HepG2 (cell line): ENCODE measurements around the gene ACAT2. TPM values are rescaled to one million over a fixed set of nuclear protein-coding genes. Genes with fewer than 3 reads are reported as not detected.

ENCODE experiments used
- HOXA5 ChIP-seq: sonication (generic); formaldehyde crosslinking; IDR thresholded peaks from 2 replicates; pipeline ENCODE4 v1.4.0; 2020; ENCODE audit warnings: missing genetic modification reagents
- MATR3 ChIP-seq: sonication (generic); formaldehyde crosslinking; IDR thresholded peaks from 2 replicates; pipeline ENCODE4 v1.4.0; 2020; ENCODE audit warnings: missing genetic modification reagents
- NR2F6 ChIP-seq, 2 experiments: IDR thresholded peaks; 2 replicates each; pipeline ENCODE4 v1.6.1; 2016; ENCODE audit warnings: antibody characterized with exemption in 1 of 2, mild to moderate bottlenecking in 1 of 2
- RBM22 ChIP-seq: fragments of 200-400 bp; formaldehyde crosslinking; optimal IDR thresholded peaks from 2 replicates; pipeline ENCODE3; 2017; ENCODE audit warnings: mild to moderate bottlenecking, low read length, moderate library complexity
- ZBTB1 ChIP-seq: sonication (generic); formaldehyde crosslinking; IDR thresholded peaks from 2 replicates; pipeline ENCODE4 v1.4.0; 2020; ENCODE audit warnings: missing genetic modification reagents, borderline replicate concordance
- ZIK1 ChIP-seq: sonication (generic); formaldehyde crosslinking; IDR thresholded peaks from 2 replicates; pipeline ENCODE4 v1.5.0; 2020; ENCODE audit warnings: mild to moderate bottlenecking, low read depth, missing genetic modification reagents, borderline replicate concordance
- polyA plus RNA-seq, 8 experiments: library from polyadenylated mRNA; depleted of rRNA in 3 of 8; stranded (reverse) in 7 of 8; unstranded in 1 of 8; fragments of >200 nt; fragmentation: Illumina TruSeq in 4 of 8; extraction: Trizol in 4 of 8; gene quantifications; 2 replicates each; pipeline versions ENCODE4 v1.2.1 to v1.2.3, GENCODE V29; 2011 to 2016; ENCODE audit warnings: low read depth in 4 of 8, missing spikeins in 1 of 8, mixed read lengths in 1 of 8; ENCODE audit not compliant: insufficient read depth in 1 of 8
- total RNA-seq, 5 experiments: library from RNA; depleted of rRNA; stranded (reverse); fragments of >200 nt; fragmentation: Illumina TruSeq; extraction: Trizol; gene quantifications; 2 replicates each; pipeline ENCODE4 v1.2.3, GENCODE V29; 2016; ENCODE audit warnings: low read depth in 1 of 5
- TF ChIP-seq, protein P1 (sequence below): sonication (generic); formaldehyde crosslinking; IDR thresholded peaks from 2 replicates; pipeline ENCODE4 v1.4.0; 2020; ENCODE audit warnings: missing genetic modification reagents, mild to moderate bottlenecking, borderline replicate concordance
- TF ChIP-seq, protein P2 (sequence below): IDR thresholded peaks from 2 replicates; pipeline ENCODE4 v1.6.1; 2016; ENCODE audit warnings: mild to moderate bottlenecking

Gene ACAT2
- total and polyA plus RNA-seq, 2 of the 13 experiments (the other 11 are each of a cell fraction or from before 2014, with no cell fraction given): 121 to 534 TPM

DNA sequence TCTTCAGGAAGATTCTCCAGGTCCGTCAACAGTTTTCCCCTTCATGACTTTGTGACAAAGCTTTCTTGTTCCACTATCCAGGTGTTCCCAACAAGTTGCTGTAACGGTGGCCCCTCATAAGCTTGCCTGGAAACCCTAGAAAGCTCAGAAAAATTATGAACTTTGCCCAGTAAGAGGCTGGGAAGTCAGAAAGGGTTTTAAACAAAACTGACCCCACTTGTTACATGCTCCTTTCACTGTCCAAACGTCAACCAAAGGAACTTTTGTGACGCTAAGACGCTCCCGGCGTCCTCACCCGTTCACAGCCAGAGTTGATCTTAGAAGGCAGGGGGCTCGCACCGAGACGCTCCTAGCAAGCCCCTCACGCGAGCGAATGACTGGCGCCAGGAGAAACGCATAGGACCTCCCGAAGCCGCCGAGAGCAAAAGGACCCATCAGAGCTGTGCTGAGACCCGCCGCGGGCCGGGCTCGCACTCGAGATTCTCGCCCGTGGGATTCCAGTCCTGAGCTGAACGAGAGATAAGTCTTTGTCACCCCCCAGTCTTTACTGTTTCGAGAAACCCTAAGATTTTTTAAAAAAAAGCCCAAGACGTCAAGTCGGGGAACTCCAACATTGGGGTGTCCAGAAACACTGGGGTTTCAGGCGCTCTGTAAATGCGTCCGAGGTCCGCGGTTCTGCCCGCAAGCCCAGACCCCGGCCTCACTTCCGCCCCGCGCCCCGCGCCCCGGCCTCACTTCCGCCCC lies 544 bp upstream of the ACAT2 start (continued):
- TF ChIP-seq, protein P1, sequence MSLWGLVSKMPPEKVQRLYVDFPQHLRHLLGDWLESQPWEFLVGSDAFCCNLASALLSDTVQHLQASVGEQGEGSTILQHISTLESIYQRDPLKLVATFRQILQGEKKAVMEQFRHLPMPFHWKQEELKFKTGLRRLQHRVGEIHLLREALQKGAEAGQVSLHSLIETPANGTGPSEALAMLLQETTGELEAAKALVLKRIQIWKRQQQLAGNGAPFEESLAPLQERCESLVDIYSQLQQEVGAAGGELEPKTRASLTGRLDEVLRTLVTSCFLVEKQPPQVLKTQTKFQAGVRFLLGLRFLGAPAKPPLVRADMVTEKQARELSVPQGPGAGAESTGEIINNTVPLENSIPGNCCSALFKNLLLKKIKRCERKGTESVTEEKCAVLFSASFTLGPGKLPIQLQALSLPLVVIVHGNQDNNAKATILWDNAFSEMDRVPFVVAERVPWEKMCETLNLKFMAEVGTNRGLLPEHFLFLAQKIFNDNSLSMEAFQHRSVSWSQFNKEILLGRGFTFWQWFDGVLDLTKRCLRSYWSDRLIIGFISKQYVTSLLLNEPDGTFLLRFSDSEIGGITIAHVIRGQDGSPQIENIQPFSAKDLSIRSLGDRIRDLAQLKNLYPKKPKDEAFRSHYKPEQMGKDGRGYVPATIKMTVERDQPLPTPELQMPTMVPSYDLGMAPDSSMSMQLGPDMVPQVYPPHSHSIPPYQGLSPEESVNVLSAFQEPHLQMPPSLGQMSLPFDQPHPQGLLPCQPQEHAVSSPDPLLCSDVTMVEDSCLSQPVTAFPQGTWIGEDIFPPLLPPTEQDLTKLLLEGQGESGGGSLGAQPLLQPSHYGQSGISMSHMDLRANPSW (CRISPR knock-in tag): no peak
- TF ChIP-seq RBM22 (peak; percentile 68), ZBTB1 (CRISPR knock-in tag) (peak; percentile 91; the same call in 1 of the 2 replicates), MATR3 (CRISPR knock-in tag) (no peak), ZIK1 (CRISPR knock-in tag) (no peak), NR2F6 (IDR thresholded peaks at IDR 0.05) (no peak), NR2F6 (CRISPR knock-in tag; IDR thresholded peaks at IDR 0.05) (no peak), HOXA5 (peak; percentile 10; the same call in 1 of the 2 replicates)
- TF ChIP-seq, protein P2, sequence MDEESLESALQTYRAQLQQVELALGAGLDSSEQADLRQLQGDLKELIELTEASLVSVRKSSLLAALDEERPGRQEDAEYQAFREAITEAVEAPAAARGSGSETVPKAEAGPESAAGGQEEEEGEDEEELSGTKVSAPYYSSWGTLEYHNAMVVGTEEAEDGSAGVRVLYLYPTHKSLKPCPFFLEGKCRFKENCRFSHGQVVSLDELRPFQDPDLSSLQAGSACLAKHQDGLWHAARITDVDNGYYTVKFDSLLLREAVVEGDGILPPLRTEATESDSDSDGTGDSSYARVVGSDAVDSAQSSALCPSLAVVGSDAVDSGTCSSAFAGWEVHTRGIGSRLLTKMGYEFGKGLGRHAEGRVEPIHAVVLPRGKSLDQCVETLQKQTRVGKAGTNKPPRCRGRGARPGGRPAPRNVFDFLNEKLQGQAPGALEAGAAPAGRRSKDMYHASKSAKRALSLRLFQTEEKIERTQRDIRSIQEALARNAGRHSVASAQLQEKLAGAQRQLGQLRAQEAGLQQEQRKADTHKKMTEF: 0 out of 2 replicates have a peak, but pooled peaks have one; percentile 4
- TF ChIP-seq, all 625 proteins: peak for 83
